Measurements from ENCODE around the gene TOMM7. TPM values are rescaled to one million over a fixed set of nuclear protein-coding genes. Genes with fewer than 3 reads are reported as not detected.

TOMM7 gene
- total RNA-seq, 2 experiments from 2014 or later, result 199 to 229 TPM

DNA sequence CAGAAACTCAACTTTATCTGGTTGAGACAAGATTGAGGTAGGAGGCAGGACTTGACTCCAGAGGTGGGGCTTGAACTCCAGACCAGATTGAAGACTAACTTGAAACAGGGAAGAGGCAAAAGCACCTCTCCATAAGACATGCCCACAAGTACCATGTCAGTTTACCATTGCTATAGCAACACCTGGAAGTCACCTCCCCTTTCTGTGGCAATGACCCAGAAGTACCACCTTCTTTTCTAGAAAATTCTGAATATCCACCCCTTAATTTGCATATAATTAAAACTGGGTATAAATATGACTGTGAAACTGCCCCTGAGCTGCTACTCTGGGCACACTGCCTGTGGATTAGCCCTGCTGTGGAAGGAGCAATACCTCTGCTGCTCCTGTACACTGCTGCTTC lies 4.9 kb upstream of the TOMM7 start:
- Mint-ChIP-seq H3K27me3 (peaks cover 20% of the 10 kb centered on the region), H3K9me3 (ENCODE audit: low read depth) (no peaks in the 10 kb centered on the region), H3K4me3 (no peak overlapping the region), H3K4me1 (peaks cover 12% of the 10 kb centered on the region), H3K36me3 (no peaks in the 10 kb centered on the region), H3K27ac (no peak overlapping the region)
- DNase-seq, result no peak
- CTCF ChIA-PET, result no interaction called here
- ATAC-seq, result no peak

DNA sequence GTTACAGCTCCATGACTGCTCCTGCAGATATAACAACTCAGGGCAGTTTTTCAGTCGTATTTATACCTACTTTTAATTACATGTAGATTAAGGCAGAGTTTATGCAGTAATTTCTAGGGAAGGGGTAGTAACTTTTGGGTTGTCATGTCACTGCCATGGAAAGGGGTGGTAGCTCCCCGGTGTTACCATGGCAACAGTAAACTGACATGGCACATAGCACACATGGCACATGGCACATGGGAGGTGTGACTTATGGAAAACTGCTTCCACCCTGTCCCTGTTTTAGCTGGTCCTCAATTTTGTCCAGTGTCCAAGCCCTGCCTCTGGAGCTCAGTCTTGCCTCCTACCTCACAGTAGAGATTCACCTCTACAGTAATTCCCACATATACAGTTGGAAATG lies 3.9 kb upstream of the TOMM7 start:
- CTCF ChIA-PET, result no interaction called here
- ATAC-seq, result no peak
- Mint-ChIP-seq H3K4me1 (peaks cover 14% of the 10 kb centered on the region), H3K9me3 (ENCODE audit: low read depth) (no peaks in the 10 kb centered on the region), H3K27me3 (peaks cover 19% of the 10 kb centered on the region), H3K27ac (no peak overlapping the region), H3K36me3 (no peaks in the 10 kb centered on the region), H3K4me3 (no peak overlapping the region)
- no peak for DNase-seq

DNA sequence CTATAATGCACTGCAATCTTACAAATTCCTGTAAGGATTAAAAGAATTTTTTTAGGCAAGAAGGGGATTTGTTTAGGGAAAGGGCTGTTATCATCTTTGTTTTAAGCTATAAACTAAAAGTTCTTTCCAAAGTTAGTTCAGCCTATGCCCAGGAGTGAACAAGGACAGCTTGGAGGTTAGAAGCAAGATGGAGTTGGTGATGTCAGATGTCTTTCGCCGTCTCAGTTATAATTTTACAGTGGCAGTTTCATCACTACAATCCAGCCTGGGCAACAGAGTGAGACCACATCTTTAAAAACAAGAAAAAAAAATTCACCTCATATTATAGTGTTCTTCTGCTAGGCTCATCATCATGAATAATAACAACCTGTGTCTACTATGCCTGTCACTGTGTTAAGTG lies 2.1 kb upstream of the TOMM7 start:
- no peak for ATAC-seq
- no peak for DNase-seq
- Mint-ChIP-seq H3K9me3 (ENCODE audit: low read depth) (no peaks in the 10 kb centered on the region), H3K27ac (no peak overlapping the region), H3K36me3 (no peaks in the 10 kb centered on the region), H3K27me3 (peaks cover 19% of the 10 kb centered on the region), H3K4me1 (peaks cover 29% of the 10 kb centered on the region), H3K4me3 (no peak overlapping the region)
- CTCF ChIA-PET, result interaction anchor here (0.7 to 3.0 kb wide), 3 partner anchors 42 to 230 kb away, joined by 3 to 15 read pairs (median 4); partner anchors contain the start of gene IL6

DNA sequence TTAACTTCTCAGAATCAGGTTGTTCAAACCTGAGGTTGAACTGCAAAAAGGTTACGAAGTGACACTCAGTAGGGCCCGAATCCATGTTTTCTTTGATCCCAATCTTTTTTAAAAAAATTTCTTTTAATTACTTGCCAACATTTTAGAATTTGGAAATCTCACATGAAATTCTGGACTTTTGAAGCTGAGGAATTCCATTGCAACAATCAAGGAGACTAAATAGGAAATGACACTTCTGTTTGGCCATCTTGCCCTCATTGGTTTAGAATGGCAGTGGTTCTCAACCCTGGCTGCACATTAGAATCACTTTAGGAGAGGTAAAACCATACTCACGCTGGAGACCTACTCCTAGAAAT lies 471 bp upstream of the TOMM7 start:
- peaks cover 38% of the 10 kb centered on the region for H3K4me1 Mint-ChIP-seq
- ATAC-seq, result no peak
- peak overlapping the region; percentile 99 for H3K4me3 Mint-ChIP-seq
- no peaks in the 10 kb centered on the region for H3K9me3 Mint-ChIP-seq (ENCODE audit: low read depth)
- CTCF ChIA-PET, result interaction anchor here (0.9 to 3.0 kb wide), 7 partner anchors 11 to 263 kb away, joined by 3 to 15 read pairs (median 3); no protein-coding TSS in a partner anchor
- H3K36me3 Mint-ChIP-seq, result peaks cover 2% of the 10 kb centered on the region
- peaks cover 16% of the 10 kb centered on the region for H3K27me3 Mint-ChIP-seq
- H3K27ac Mint-ChIP-seq, result peak overlapping the region; percentile 96
- no peak for DNase-seq

DNA sequence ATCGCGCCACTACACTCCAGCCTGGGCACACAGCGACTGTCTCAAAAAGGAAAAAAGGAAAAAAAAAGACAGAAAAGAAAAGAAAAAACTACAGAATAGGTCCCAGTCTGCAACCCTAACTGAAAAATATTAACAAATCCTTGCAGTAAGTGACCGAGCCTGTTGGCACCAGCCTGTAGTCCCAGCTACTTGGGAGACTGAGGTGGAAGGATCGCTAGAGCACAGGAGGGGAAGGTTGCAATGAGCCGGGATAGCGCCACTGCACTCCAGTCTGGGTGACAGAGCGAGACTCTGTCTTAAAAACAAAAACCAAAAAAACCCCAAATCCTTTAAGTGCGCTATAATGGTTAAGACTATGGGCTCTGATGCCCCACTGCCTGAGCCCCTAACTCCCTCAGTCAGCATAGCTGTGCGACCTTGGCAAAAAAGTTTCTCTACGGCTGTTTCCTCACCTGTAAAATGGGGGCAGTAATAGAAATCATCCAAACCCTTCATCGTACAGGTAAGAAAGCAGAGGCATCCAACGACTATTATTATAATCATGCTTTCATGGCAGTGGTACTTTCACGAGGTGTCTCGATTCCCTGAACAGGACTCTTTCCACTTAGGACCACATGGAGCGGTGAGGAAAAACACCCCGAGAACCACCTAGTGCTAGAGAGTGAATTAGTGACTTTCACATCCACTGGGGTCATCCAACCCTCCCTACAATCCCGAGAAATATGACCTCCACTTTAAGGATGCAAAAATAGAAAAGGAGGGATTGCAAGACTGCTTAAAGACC lies 755 bp downstream of the TOMM7 start:
- H3K27ac Mint-ChIP-seq, result peak overlapping the region; percentile 96
- DNase-seq (no peak), ATAC-seq (peak; percentile 29)
- no peaks in the 10 kb centered on the region for H3K9me3 Mint-ChIP-seq (ENCODE audit: low read depth)
- H3K27me3 Mint-ChIP-seq, result peaks cover 13% of the 10 kb centered on the region
- H3K36me3 Mint-ChIP-seq, result peaks cover 7% of the 10 kb centered on the region
- CTCF ChIA-PET, result interaction anchor here (0.8 to 2.1 kb wide), 3 partner anchors 233 to 265 kb away, joined by 3 to 7 read pairs (median 4); no protein-coding TSS in a partner anchor
- H3K4me1 Mint-ChIP-seq, result peaks cover 41% of the 10 kb centered on the region
- peak overlapping the region; percentile 99 for H3K4me3 Mint-ChIP-seq

DNA sequence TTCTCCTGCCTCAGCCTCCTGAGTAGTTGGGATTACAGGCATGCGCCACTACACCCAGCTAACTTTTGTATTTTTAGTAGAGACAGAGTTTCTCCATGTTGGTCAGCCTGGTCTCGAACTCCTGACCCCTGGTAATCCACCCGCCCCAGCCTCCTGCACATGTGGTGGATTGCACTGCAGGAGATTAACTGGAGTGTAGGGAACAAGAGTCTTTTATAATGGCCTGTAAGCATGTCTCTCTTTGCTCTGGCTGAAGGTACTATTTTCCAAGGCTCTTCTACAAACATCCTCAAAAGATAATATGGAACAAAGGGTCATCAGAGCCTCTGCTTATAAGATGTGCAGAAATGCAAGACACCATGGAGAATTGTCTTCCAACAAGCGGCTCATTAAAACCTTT lies 3.2 kb downstream of the TOMM7 start:
- CTCF ChIA-PET, result no interaction called here
- Mint-ChIP-seq H3K4me3 (no peak overlapping the region), H3K9me3 (ENCODE audit: low read depth) (no peaks in the 10 kb centered on the region), H3K36me3 (peaks cover 18% of the 10 kb centered on the region), H3K27me3 (peaks cover 8% of the 10 kb centered on the region), H3K4me1 (peaks cover 51% of the 10 kb centered on the region), H3K27ac (no peak overlapping the region)
- DNase-seq (no peak), ATAC-seq (no peak)

DNA sequence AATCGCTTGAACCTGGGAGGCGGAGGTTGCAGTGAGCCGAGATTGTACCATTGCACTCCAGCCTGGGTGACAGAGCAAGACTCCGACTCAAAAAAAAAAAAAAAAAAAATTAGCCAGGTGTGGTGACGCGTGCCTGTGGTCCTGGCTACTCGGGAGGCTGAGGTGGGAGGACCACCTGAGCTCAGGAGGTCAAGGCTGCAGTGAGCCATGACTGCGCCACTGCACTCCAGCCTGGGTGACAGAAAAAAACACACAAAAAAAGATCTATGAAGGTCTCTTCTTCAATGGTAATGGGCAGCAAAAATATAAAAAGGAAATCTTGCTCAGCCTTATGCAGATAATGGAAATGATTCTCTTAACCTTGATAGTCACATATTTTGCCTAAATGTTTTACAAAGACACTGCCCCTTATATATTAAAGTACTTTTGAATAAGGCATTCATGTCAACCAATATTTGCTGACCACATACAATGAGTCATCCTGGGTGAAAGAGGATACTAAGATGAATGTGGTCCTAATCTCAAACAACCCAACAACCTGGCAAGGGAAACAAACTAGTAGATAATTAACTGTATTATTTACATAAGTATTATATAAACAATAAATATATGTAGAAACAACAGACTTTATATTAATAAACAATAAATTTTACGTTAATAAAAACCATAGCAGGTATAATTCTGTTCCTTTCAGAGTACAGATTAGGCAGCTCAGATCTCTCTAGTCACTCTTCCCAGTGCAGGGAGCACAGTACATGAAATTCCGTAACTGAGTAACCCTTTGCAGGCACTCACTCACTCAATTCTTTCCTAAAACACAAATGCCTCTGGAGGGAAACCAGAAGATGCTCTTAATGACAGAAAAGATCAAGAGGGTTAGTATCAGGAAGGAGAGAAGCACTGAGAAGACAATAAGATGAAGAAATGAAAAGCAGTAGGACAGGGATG lies 8.1 kb downstream of the TOMM7 start:
- peaks cover 23% of the 10 kb centered on the region for H3K4me1 Mint-ChIP-seq
- no peaks in the 10 kb centered on the region for H3K9me3 Mint-ChIP-seq (ENCODE audit: low read depth)
- no peak overlapping the region for H3K4me3 Mint-ChIP-seq
- DNase-seq, result no peak
- CTCF ChIA-PET, result interaction anchor here (0.7 kb wide), 1 partner anchor 39 kb away, joined by 3 read pairs; no protein-coding TSS in a partner anchor
- ATAC-seq, result no peak
- H3K27ac Mint-ChIP-seq, result no peak overlapping the region
- H3K27me3 Mint-ChIP-seq, result no peaks in the 10 kb centered on the region
- H3K36me3 Mint-ChIP-seq, result peaks cover 36% of the 10 kb centered on the region

DNA sequence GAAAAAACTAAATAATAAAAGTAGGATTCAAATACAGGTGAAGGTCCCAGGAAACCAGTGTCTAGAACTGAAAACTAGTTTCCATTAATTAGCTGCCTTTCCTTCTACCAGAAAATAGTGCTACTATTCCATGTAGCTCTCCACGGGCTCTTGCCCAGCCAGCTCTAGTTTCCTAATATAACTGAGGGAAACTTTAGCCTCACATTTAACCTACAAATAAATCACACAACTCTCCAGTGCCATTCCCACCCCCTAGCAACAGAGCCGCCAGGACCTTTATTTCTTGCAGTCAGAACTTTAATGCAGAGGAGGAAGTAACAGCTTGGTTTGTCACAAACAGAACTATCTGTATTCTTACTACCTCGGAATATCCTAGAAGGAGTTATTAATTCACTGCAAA lies 10.3 kb downstream of the TOMM7 start:
- peaks cover 29% of the 10 kb centered on the region for H3K36me3 Mint-ChIP-seq
- no peak overlapping the region for H3K4me3 Mint-ChIP-seq
- DNase-seq, result no peak
- H3K4me1 Mint-ChIP-seq, result peaks cover 13% of the 10 kb centered on the region
- no peaks in the 10 kb centered on the region for H3K9me3 Mint-ChIP-seq (ENCODE audit: low read depth)
- H3K27me3 Mint-ChIP-seq, result no peaks in the 10 kb centered on the region
- H3K27ac Mint-ChIP-seq, result no peak overlapping the region
- CTCF ChIA-PET, result interaction anchor here (0.6 to 2.6 kb wide), 4 partner anchors 10 to 274 kb away, joined by 3 to 6 read pairs (median 3); partner anchors contain the start of gene TOMM7
- no peak for ATAC-seq

DNA sequence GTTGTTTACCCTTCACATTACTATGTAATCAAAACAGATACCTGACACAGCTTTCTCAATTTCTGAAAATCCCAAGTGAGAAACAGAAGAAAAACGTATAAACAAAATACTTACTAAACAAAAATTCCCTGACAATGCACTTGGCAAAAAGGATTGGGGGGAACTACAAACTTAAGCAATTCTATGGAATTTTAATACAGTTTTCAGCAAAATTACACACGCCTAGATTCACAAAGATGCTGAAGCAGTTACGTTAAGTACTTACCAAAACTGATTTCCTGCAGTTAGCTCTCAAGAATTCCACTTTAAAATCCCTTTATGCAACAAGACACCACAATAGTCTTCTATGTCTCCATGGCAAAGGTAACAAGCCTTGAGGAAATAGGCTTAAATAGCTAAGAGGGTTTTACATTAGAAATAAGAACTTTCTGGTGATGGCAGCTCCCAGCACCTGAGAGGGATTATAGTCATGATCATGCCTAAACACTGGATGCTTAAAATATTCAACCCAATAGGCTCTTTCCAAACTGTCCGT lies 10.8 kb downstream of the TOMM7 start:
- Mint-ChIP-seq H3K4me3 (no peak overlapping the region), H3K9me3 (ENCODE audit: low read depth) (no peaks in the 10 kb centered on the region), H3K27ac (no peak overlapping the region), H3K27me3 (no peaks in the 10 kb centered on the region), H3K36me3 (peaks cover 28% of the 10 kb centered on the region), H3K4me1 (peaks cover 13% of the 10 kb centered on the region)
- DNase-seq (no peak), ATAC-seq (no peak)
- CTCF ChIA-PET, result interaction anchor here (0.6 to 2.6 kb wide), 5 partner anchors 11 to 274 kb away, joined by 3 to 6 read pairs (median 3); partner anchors contain the start of gene TOMM7

DNA sequence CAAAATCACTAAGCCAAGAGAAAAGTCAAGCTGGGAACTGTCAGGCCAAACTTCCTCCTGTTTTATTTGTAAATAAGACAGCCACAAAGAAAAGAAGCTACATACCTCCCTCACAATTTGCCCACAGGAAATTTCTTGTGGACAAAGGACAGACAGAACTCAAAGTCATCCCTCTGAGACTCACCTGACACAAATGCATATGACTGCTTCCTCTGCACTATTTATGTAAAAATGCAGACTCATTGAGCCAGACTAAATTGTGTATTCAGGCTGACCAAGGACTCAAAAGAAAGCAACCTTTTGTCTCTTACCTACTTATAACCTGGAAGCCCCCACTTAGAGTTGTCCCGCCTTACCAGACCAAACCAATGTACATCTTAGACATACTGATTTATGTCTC lies 11.8 kb downstream of the TOMM7 start:
- H3K4me3 Mint-ChIP-seq, result no peak overlapping the region
- DNase-seq, result no peak
- H3K27ac Mint-ChIP-seq, result no peak overlapping the region
- CTCF ChIA-PET, result interaction anchor here (0.6 to 2.6 kb wide), 4 partner anchors 28 to 245 kb away, joined by 3 to 6 read pairs (median 3); no protein-coding TSS in a partner anchor
- H3K4me1 Mint-ChIP-seq, result peaks cover 8% of the 10 kb centered on the region
- ATAC-seq, result no peak
- H3K27me3 Mint-ChIP-seq, result no peaks in the 10 kb centered on the region
- peaks cover 21% of the 10 kb centered on the region for H3K36me3 Mint-ChIP-seq
- no peaks in the 10 kb centered on the region for H3K9me3 Mint-ChIP-seq (ENCODE audit: low read depth)

DNA sequence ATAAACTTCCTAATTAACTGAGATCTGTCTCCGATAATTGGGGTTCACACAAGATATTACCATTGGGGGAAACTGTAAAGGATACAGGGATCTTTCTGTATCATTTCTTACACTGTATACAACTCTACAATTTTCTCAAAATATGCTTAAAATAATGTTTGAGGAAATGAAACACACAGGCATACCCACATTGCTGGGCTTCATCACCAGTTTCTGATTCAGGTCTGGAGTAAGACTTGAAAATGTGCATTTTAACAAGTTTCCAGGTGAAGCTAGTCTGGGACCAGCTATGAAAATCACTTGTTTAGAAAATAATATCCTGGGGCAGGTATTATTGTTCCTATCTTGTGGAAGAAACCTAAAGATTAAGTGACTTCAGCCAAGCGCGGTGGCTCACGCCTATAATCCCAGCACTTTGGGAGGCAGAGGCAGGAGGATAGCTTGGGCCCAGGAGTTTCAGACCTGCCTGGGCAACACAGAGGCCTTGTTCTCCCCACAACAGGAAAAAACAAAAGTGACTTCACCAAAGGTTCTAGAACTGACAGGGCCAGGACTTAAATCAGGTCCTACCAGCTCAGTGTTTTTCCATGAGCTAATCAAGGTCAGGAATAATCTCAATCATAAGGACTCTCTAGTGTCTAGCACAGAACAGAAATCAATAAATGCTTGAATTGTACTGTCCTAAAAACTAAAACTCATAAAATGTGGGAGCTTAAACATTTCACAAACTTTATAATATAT lies 12.6 kb downstream of the TOMM7 start:
- Mint-ChIP-seq H3K27me3 (no peaks in the 10 kb centered on the region), H3K4me1 (peaks cover 7% of the 10 kb centered on the region), H3K4me3 (no peak overlapping the region), H3K9me3 (ENCODE audit: low read depth) (no peaks in the 10 kb centered on the region), H3K27ac (no peak overlapping the region), H3K36me3 (peaks cover 19% of the 10 kb centered on the region)
- CTCF ChIA-PET, result interaction anchor here (0.6 to 2.6 kb wide), 3 partner anchors 28 to 246 kb away, joined by 3 to 6 read pairs (median 3); no protein-coding TSS in a partner anchor
- DNase-seq, result no peak
- ATAC-seq, result no peak

DNA sequence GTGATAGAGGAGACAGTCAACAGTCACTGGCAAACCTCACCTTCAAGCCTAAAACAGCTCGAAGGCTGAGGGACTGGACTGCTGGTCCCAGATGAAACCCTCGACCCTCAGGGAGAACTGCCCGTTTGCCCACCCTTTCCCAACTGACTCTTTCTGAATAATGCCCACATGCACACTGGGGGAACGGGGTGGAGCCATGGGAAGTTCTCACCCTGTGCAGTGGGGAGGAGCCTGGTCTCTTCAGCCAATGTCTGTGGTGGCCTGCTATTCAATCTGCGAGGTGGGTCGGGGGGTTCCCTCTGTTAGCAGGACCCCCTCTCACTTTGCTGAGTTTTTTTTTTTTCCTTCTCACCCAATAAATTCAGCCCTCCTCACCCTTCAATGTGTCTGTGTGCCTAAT lies 14.5 kb downstream of the TOMM7 start:
- Mint-ChIP-seq H3K27me3 (peaks cover 8% of the 10 kb centered on the region), H3K4me3 (no peak overlapping the region), H3K4me1 (no peaks in the 10 kb centered on the region), H3K36me3 (peaks cover 14% of the 10 kb centered on the region), H3K27ac (no peak overlapping the region), H3K9me3 (ENCODE audit: low read depth) (no peaks in the 10 kb centered on the region)
- CTCF ChIA-PET, result no interaction called here
- ATAC-seq (no peak), DNase-seq (no peak)

Measured in activated CD8-positive, alpha-beta memory T cell treated with anti-CD3 and anti-CD28 coated beads, Interleukin-2, amount 10 ng/mL, durations not matched to agents 7 days and 5 days (primary cell).